SK-N-SH treated with all-trans-retinoic acid at 6 μM for 48 hours (cell line): Measurements from ENCODE around the gene RBP5.

ENCODE experiments used
- ATAC-seq: fragments of 200-7000 bp; cut with Tn5 transposase; 3 replicates; pipeline ENCODE4 v1.9.1; 2020; ENCODE audit warnings: mild to moderate bottlenecking, moderate library complexity
- ARNTL ChIP-seq: fragments of 450-650 bp; formaldehyde crosslinking; IDR thresholded peaks from 2 replicates; pipeline ENCODE4 v1.5.0; 2020; ENCODE audit warnings: low read depth, mild to moderate bottlenecking, moderate library complexity, borderline replicate concordance
- BACH2 ChIP-seq: fragments of 250-450 bp; sonication (Bioruptor Pico); IDR thresholded peaks from 2 replicates; pipeline ENCODE4 v1.9.0; 2021; ENCODE audit warnings: mild to moderate bottlenecking, borderline replicate concordance
- CSDC2 ChIP-seq: fragments of 250-450 bp; sonication (Bioruptor Pico); IDR thresholded peaks from 2 replicates; pipeline ENCODE4 v1.5.0; 2020; ENCODE audit warnings: mild to moderate bottlenecking, moderate library complexity
- CSRNP3 ChIP-seq: fragments of 250-450 bp; sonication (Bioruptor Pico); IDR thresholded peaks from 2 replicates; pipeline ENCODE4 v1.5.1; 2021; ENCODE audit warnings: mild to moderate bottlenecking, moderate library complexity
- ESRRG ChIP-seq: fragments of 250-450 bp; sonication (Bioruptor Pico); IDR thresholded peaks from 2 replicates; pipeline ENCODE4 v1.6.1; 2021; ENCODE audit warnings: mild to moderate bottlenecking
- GLIS3 ChIP-seq: fragments of 250-450 bp; sonication (Bioruptor Pico); IDR thresholded peaks from 2 replicates; pipeline ENCODE4 v1.5.0; 2020; ENCODE audit warnings: mild to moderate bottlenecking, moderate library complexity
- ISL1 ChIP-seq: fragments of 250-450 bp; sonication (Bioruptor Pico); IDR thresholded peaks from 2 replicates; pipeline ENCODE4 v2.1.2; 2022; ENCODE audit warnings: mild to moderate bottlenecking, moderate library complexity
- OSR1 ChIP-seq: fragments of 250-450 bp; sonication (Bioruptor Pico); IDR thresholded peaks from 2 replicates; pipeline ENCODE4 v1.8.0; 2022; ENCODE audit warnings: moderate library complexity, mild to moderate bottlenecking, inconsistent platforms
- POU6F1 ChIP-seq: fragments of 250-450 bp; sonication (Bioruptor Pico); IDR thresholded peaks from 2 replicates; pipeline ENCODE4 v1.8.0; 2021; ENCODE audit warnings: low read depth, mild to moderate bottlenecking, moderate library complexity, borderline replicate concordance
- PPARA ChIP-seq: fragments of 250-450 bp; sonication (Bioruptor Pico); IDR thresholded peaks from 2 replicates; pipeline ENCODE4 v1.5.0; 2020; ENCODE audit warnings: mild to moderate bottlenecking, borderline replicate concordance
- RARB ChIP-seq: fragments of 250-450 bp; sonication (Bioruptor Pico); IDR thresholded peaks from 2 replicates; pipeline ENCODE4 v1.8.0; 2021; ENCODE audit warnings: mild to moderate bottlenecking, moderate library complexity
- SNAI2 ChIP-seq: fragments of 250-450 bp; sonication (Bioruptor Pico); IDR thresholded peaks from 2 replicates; pipeline ENCODE4 v1.5.0; 2020; ENCODE audit warnings: mild to moderate bottlenecking, moderate library complexity
- TCF4 ChIP-seq: fragments of 250-450 bp; sonication (Bioruptor Pico); IDR thresholded peaks from 2 replicates; pipeline ENCODE4 v1.8.0; 2021; ENCODE audit warnings: mild to moderate bottlenecking, moderate library complexity, borderline replicate concordance
- TOX ChIP-seq: fragments of 250-450 bp; sonication (Bioruptor Pico); IDR thresholded peaks from 2 replicates; pipeline ENCODE4 v1.8.0; 2021; ENCODE audit warnings: mild to moderate bottlenecking, moderate library complexity, borderline replicate concordance
- ZC3H10 ChIP-seq: fragments of 250-450 bp; sonication (Bioruptor Pico); IDR thresholded peaks from 2 replicates; pipeline ENCODE4 v1.5.1; 2021; ENCODE audit warnings: mild to moderate bottlenecking, moderate library complexity
- ZFP3 ChIP-seq: fragments of 250-450 bp; sonication (Bioruptor Pico); IDR thresholded peaks from 2 replicates; pipeline ENCODE4 v1.5.0; 2020; ENCODE audit warnings: mild to moderate bottlenecking, moderate library complexity
- ZNF565 ChIP-seq: fragments of 450-650 bp; formaldehyde crosslinking; conservative IDR thresholded peaks from 2 replicates; pipeline ENCODE4 v1.5.0; 2020; ENCODE audit warnings: low read depth, mild to moderate bottlenecking, moderate library complexity
- ZNF70 ChIP-seq: fragments of 450-650 bp; formaldehyde crosslinking; IDR thresholded peaks from 2 replicates; pipeline ENCODE4 v1.5.0; 2020; ENCODE audit warnings: mild to moderate bottlenecking, moderate library complexity
- ZNF8 ChIP-seq: fragments of 450-650 bp; formaldehyde crosslinking; IDR thresholded peaks from 2 replicates; pipeline ENCODE4 v1.5.0; 2020; ENCODE audit warnings: mild to moderate bottlenecking, moderate library complexity
- TF ChIP-seq, protein P1 (sequence below): fragments of 250-450 bp; sonication (Bioruptor Pico); IDR thresholded peaks from 2 replicates; pipeline ENCODE4 v1.5.1; 2020; ENCODE audit warnings: low read depth, mild to moderate bottlenecking, moderate library complexity
- TF ChIP-seq, protein P2 (sequence below): fragments of 250-450 bp; sonication (Bioruptor Pico); IDR thresholded peaks from 2 replicates; pipeline ENCODE4 v1.5.0; 2020; ENCODE audit warnings: mild to moderate bottlenecking, moderate library complexity
- TF ChIP-seq, protein P3 (sequence below): fragments of 250-450 bp; sonication (Bioruptor Pico); IDR thresholded peaks from 2 replicates; pipeline ENCODE4 v1.8.0; 2020; ENCODE audit warnings: mild to moderate bottlenecking, moderate library complexity, borderline replicate concordance

The RBP5 gene

DNA sequence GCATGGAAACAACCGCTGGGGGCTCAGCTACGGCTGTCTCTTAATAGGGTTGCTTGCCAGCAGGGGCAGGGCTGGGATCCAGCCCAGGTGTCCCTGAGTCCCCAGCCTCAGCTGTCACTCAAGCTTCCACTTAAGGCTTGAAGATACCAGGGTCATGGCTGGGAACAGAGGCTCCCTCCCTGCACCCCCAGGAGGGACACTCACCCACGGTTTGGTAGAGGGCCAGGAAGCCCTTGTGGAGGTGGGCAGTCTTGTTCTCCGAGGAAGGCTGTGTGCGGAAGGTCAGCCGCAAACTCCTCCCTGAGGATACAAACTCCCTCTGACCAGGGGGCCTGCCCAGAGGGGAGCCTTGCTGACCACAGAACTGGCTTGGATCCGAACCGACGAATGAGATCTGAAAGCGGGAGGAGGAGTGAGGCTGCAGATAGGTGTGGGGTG is 27.0 kb downstream of the RBP5 start:
- TF ChIP-seq ZFP3 (CRISPR knock-in tag): no peak
- no peak for TF ChIP-seq SNAI2
- no peak for TF ChIP-seq CSRNP3 (CRISPR knock-in tag)
- TF ChIP-seq ZNF8: no peak
- TF ChIP-seq BACH2: no peak
- no peak for TF ChIP-seq RARB (CRISPR knock-in tag)
- TF ChIP-seq PPARA (CRISPR knock-in tag): no peak
- TF ChIP-seq ARNTL (CRISPR knock-in tag): no peak
- TF ChIP-seq CSDC2 (CRISPR knock-in tag): no peak
- no peak for ATAC-seq

GRCh38 chr12:7101047-7101693 is 27.5 kb downstream of the RBP5 start:
- TF ChIP-seq OSR1 (CRISPR knock-in tag) (no peak), ARNTL (CRISPR knock-in tag) (no peak), CSDC2 (CRISPR knock-in tag) (no peak), TOX (CRISPR knock-in tag) (no peak), ZFP3 (CRISPR knock-in tag) (no peak), ZNF70 (CRISPR knock-in tag) (no peak), RARB (CRISPR knock-in tag) (no peak), TCF4 (CRISPR knock-in tag) (no peak), ZC3H10 (CRISPR knock-in tag) (no peak), SNAI2 (no peak)
- TF ChIP-seq, protein P1, sequence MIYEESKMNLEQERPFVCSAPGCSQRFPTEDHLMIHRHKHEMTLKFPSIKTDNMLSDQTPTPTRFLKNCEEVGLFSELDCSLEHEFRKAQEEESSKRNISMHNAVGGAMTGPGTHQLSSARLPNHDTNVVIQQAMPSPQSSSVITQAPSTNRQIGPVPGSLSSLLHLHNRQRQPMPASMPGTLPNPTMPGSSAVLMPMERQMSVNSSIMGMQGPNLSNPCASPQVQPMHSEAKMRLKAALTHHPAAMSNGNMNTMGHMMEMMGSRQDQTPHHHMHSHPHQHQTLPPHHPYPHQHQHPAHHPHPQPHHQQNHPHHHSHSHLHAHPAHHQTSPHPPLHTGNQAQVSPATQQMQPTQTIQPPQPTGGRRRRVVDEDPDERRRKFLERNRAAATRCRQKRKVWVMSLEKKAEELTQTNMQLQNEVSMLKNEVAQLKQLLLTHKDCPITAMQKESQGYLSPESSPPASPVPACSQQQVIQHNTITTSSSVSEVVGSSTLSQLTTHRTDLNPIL (CRISPR knock-in tag): no peak
- TF ChIP-seq, protein P2, sequence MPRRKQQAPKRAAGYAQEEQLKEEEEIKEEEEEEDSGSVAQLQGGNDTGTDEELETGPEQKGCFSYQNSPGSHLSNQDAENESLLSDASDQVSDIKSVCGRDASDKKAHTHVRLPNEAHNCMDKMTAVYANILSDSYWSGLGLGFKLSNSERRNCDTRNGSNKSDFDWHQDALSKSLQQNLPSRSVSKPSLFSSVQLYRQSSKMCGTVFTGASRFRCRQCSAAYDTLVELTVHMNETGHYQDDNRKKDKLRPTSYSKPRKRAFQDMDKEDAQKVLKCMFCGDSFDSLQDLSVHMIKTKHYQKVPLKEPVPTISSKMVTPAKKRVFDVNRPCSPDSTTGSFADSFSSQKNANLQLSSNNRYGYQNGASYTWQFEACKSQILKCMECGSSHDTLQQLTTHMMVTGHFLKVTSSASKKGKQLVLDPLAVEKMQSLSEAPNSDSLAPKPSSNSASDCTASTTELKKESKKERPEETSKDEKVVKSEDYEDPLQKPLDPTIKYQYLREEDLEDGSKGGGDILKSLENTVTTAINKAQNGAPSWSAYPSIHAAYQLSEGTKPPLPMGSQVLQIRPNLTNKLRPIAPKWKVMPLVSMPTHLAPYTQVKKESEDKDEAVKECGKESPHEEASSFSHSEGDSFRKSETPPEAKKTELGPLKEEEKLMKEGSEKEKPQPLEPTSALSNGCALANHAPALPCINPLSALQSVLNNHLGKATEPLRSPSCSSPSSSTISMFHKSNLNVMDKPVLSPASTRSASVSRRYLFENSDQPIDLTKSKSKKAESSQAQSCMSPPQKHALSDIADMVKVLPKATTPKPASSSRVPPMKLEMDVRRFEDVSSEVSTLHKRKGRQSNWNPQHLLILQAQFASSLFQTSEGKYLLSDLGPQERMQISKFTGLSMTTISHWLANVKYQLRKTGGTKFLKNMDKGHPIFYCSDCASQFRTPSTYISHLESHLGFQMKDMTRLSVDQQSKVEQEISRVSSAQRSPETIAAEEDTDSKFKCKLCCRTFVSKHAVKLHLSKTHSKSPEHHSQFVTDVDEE (CRISPR knock-in tag): no peak
- no peak for ATAC-seq

DNA sequence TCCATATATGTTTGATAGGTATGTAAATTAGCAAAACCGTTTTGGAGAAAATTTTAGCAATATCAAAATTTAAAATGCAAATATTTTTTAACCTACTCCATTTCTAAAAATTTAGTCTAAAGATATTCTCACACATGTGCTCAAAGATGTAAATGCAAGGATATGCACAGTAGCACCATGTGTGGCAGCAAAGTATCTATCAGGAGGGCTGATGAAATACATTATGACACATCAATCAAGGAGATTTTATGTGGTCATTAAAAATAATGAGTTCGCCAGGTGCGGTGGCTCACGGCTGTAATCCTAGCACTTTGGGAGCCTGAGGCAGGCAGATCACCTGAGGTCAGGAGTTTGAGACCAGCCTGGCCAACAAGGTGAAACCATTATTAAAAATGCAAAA is 28.4 kb downstream of the RBP5 start:
- ATAC-seq: no peak
- TF ChIP-seq POU6F1 (CRISPR knock-in tag) (no peak), SNAI2 (no peak), ZNF565 (no peak), ZFP3 (CRISPR knock-in tag) (no peak), ZC3H10 (CRISPR knock-in tag) (no peak), ISL1 (no peak), ZNF70 (CRISPR knock-in tag) (no peak), GLIS3 (CRISPR knock-in tag) (no peak), OSR1 (CRISPR knock-in tag) (no peak), RARB (CRISPR knock-in tag) (no peak), ESRRG (CRISPR knock-in tag) (no peak), CSRNP3 (CRISPR knock-in tag) (no peak), CSDC2 (CRISPR knock-in tag) (no peak), ZNF8 (no peak)
- TF ChIP-seq, protein P1 (CRISPR knock-in tag): no peak
- TF ChIP-seq, protein P3, sequence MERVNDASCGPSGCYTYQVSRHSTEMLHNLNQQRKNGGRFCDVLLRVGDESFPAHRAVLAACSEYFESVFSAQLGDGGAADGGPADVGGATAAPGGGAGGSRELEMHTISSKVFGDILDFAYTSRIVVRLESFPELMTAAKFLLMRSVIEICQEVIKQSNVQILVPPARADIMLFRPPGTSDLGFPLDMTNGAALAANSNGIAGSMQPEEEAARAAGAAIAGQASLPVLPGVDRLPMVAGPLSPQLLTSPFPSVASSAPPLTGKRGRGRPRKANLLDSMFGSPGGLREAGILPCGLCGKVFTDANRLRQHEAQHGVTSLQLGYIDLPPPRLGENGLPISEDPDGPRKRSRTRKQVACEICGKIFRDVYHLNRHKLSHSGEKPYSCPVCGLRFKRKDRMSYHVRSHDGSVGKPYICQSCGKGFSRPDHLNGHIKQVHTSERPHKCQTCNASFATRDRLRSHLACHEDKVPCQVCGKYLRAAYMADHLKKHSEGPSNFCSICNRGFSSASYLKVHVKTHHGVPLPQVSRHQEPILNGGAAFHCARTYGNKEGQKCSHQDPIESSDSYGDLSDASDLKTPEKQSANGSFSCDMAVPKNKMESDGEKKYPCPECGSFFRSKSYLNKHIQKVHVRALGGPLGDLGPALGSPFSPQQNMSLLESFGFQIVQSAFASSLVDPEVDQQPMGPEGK (CRISPR knock-in tag): no peak
